Activated CD4-positive, alpha-beta T cell treated with anti-CD3 and anti-CD28 coated beads for 24 hours (primary cell): ENCODE results near the gene CELF2.

Experiments
- DNase-seq, 2 donors: peaks; one replicate each; pipeline ENCODE4 v3.0.0-alpha.2; 2020; ENCODE audit warnings: low read depth in 2 of 2

CELF2 gene

GRCh38 chr10:11004144-11005077 lies 13.3 kb upstream of the CELF2 start:
- DNase-seq, result no peak

- no peak for DNase-seq
Observed at GRCh38 chr10:11005725-11006427, 11.8 kb upstream of the CELF2 start.

GRCh38 chr10:11006428-11006825 lies 11.2 kb upstream of the CELF2 start:
- no peak for DNase-seq

GRCh38 chr10:11007476-11008020 lies 10.1 kb upstream of the CELF2 start:
- DNase-seq, result no peak

GRCh38 chr10:11009471-11010308 lies 8.0 kb upstream of the CELF2 start:
- no peak for DNase-seq

- DNase-seq, result no peak
Observed at GRCh38 chr10:11010582-11010981, 7.1 kb upstream of the CELF2 start.

GRCh38 chr10:11011436-11011835 lies 6.2 kb upstream of the CELF2 start:
- no peak for DNase-seq

- DNase-seq, result no peak
Observed at GRCh38 chr10:11011984-11012383, 5.7 kb upstream of the CELF2 start.

- no peak for DNase-seq
Observed at GRCh38 chr10:11012421-11013295, 5.0 kb upstream of the CELF2 start.

- DNase-seq, result no peak
Observed at GRCh38 chr10:11013836-11014235, 3.8 kb upstream of the CELF2 start.

- DNase-seq, result no peak
Observed at GRCh38 chr10:11014671-11015445, 2.8 kb upstream of the CELF2 start.

GRCh38 chr10:11015446-11015934 lies 2.2 kb upstream of the CELF2 start:
- no peak for DNase-seq

- DNase-seq, result no peak
Observed at GRCh38 chr10:11017000-11017569, 587 bp upstream of the CELF2 start.

GRCh38 chr10:11018432-11018841 lies 765 bp downstream of the CELF2 start:
- DNase-seq, result no peak

- DNase-seq, result no peak
Observed at GRCh38 chr10:11018855-11019631, 1.4 kb downstream of the CELF2 start.

GRCh38 chr10:11019724-11020547 lies 2.3 kb downstream of the CELF2 start:
- DNase-seq, result no peak

- no peak for DNase-seq
Observed at GRCh38 chr10:11020548-11020942, 2.9 kb downstream of the CELF2 start.

- no peak for DNase-seq
Observed at GRCh38 chr10:11022213-11022612, 4.5 kb downstream of the CELF2 start.
